Gastroesophageal sphincter (tissue), 4 donors: ENCODE measurements around the gene WNT3. TPM values are rescaled to one million over a fixed set of nuclear protein-coding genes. Genes with fewer than 3 reads are reported as not detected.

ENCODE experiments used
- ATAC-seq: fragments of 150-250 bp; one replicate; pipeline ENCODE4 v1.9.1; 2016; ENCODE audit warnings: mild to moderate bottlenecking, moderate library complexity
- H3K27ac ChIP-seq, 4 donors: fragments of 200-600 bp; sonication (generic) in 3 of 4; 1 replicate in 3 of 4; 2 replicates in 1 of 4; pipeline ENCODE4 v1.5.1; 2016 to 2019
- H3K27me3 ChIP-seq: fragments of 200-600 bp; sonication (generic); one replicate; pipeline ENCODE4 v1.5.1; 2019
- H3K36me3 ChIP-seq, 2 donors: fragments of 200-600 bp; sonication (generic); one replicate each; pipeline ENCODE4 v1.5.1; 2019; ENCODE audit warnings: control low read depth in 1 of 2
- H3K4me1 ChIP-seq, 3 donors: fragments of 200-600 bp; sonication (generic); 1 replicate in 2 of 3; 2 replicates in 1 of 3; pipeline ENCODE4 v1.5.1; 2016 to 2019; ENCODE audit warnings: control low read depth in 2 of 3
- H3K4me3 ChIP-seq, 2 donors: fragments of 200-600 bp; sonication (generic); one replicate each; pipeline ENCODE4 v1.5.1; 2019; ENCODE audit warnings: mild to moderate bottlenecking in 1 of 2, moderate library complexity in 1 of 2
- H3K9me3 ChIP-seq, 3 donors: fragments of 200-600 bp; sonication (generic); one replicate each; pipeline ENCODE4 v1.5.1; 2017 to 2019; ENCODE audit warnings: control low read depth in 2 of 3
- EP300 ChIP-seq: sonication (generic); formaldehyde crosslinking; IDR thresholded peaks from one replicate; pipeline ENCODE4 v1.6.1; 2017; ENCODE audit warnings: antibody characterized with exemption, mild to moderate bottlenecking
- POLR2A ChIP-seq, 2 donors: fragments of 450-650 bp; IDR thresholded peaks; one replicate each; pipeline ENCODE4 v1.6.1; 2017; ENCODE audit warnings: antibody characterized with exemption in 2 of 2, mild to moderate bottlenecking in 2 of 2, moderate library complexity in 1 of 2
- POLR2AphosphoS5 ChIP-seq: sonication (generic); formaldehyde crosslinking; IDR thresholded peaks from one replicate; pipeline ENCODE4 v1.6.1; 2017; ENCODE audit warnings: antibody characterized with exemption
- WGBS, 2 donors: methylation state at CpG; one replicate each; pipeline ENCODE4 v1.1.5; 2018; ENCODE audit warnings: low coverage in 1 of 2; 5-methylcytosine and 5-hydroxymethylcytosine counted together
- total RNA-seq, 4 donors: library from RNA; depleted of rRNA; stranded (reverse); fragments of >200 nt; gene quantifications; one replicate each; pipeline ENCODE4 v1.1.0, GENCODE V29; 2016
- TF ChIP-seq, protein P1 (sequence below), 4 experiments: fragments of 200-600 bp in 2 of 4; fragments of 450-650 bp in 2 of 4; sonication (generic) in 1 of 4; IDR thresholded peaks; one replicate each; pipeline ENCODE4 v1.5.1; 2017 to 2019; ENCODE audit warnings: antibody characterized with exemption in 4 of 4, mild to moderate bottlenecking in 2 of 4, moderate library complexity in 2 of 4

Gene WNT3
- total RNA-seq, 4 donors from 2014 or later, result 0.62 to 1.4 (median 0.99) TPM

DNA sequence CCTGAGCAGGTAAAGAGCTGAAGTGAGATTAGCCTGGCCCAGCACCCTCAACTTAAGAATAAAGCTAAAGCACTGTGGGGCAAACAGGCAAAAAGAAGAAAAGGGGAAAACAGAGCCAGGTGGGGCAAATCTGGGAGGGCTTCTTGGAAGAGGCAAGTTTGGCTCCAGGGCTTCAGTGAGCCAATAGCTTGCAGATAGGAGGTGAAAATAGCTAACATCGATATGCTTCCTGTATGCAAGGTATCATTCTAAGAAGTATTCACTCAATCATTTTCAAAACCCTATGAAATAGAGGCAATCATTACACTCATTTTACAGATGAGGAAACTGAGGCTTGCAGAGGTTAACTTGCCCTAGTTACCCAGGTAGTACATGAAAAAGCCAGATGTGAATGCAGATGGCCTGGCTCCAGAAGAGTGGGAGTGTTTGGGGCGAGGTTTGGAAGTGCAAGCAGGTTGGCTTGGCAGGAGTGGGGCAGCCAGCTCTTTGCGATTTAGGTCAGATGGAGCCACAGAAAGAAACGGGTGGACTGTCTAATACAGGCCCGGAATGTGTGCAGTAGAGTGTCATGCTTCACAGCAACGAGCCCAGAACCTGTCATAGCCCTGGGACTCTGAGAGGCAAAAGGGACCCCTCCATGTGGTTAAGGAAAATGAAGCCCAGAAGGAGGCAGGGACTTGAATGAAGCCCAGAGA is 5.7 kb downstream of the WNT3 start:
- TF ChIP-seq, protein P1, sequence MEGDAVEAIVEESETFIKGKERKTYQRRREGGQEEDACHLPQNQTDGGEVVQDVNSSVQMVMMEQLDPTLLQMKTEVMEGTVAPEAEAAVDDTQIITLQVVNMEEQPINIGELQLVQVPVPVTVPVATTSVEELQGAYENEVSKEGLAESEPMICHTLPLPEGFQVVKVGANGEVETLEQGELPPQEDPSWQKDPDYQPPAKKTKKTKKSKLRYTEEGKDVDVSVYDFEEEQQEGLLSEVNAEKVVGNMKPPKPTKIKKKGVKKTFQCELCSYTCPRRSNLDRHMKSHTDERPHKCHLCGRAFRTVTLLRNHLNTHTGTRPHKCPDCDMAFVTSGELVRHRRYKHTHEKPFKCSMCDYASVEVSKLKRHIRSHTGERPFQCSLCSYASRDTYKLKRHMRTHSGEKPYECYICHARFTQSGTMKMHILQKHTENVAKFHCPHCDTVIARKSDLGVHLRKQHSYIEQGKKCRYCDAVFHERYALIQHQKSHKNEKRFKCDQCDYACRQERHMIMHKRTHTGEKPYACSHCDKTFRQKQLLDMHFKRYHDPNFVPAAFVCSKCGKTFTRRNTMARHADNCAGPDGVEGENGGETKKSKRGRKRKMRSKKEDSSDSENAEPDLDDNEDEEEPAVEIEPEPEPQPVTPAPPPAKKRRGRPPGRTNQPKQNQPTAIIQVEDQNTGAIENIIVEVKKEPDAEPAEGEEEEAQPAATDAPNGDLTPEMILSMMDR (IDR thresholded peaks at IDR 0.05), result no peak
- TF ChIP-seq EP300 (no peak), POLR2AphosphoS5 (no peak), POLR2A (IDR thresholded peaks at IDR 0.05) (no peak)
- H3K4me1 ChIP-seq, result peaks cover 0 to 11% (median 0%) of the 10 kb centered on the region in 3 donors
- H3K27me3 ChIP-seq, result peaks cover 63% of the 10 kb centered on the region
- 50 to 56% methylated on average over 4 to 5 of the region's 6 CpGs for WGBS, 2 donors
- no peak overlapping the region for H3K27ac ChIP-seq
- H3K9me3 ChIP-seq, result no peaks in the 10 kb centered on the region
- ATAC-seq, result no peak
- no peak overlapping the region for H3K4me3 ChIP-seq
- no peaks in the 10 kb centered on the region for H3K36me3 ChIP-seq

DNA sequence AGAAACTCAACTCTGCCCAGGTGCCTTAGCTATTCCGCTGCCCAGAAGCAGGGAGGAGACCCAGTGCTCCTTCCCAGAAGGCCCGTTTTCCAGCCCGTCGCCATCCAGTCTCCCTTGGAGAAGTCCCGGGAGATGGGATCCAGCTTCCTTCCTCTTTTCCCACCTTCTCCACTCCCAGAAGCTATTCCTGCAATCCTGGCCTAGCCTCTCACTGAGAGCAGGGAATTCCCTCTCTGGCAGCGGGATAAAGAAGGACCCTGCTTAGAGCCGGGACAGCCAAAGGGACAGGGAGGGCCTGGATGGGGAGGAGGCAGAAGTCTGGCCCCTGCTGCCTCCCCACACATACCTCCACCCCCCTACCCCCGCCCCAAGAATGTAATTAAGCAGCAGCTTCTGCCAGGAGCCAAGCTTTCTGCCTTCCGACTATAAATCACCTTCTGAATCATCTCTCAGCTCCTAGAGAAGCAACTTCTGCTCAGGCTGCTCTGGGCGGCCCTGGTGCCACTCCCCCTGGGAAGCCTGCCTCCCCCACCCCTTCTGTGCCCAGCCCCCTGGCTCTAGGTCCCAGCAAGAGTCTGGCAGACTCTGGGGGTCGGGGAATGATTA is 6.4 kb downstream of the WNT3 start:
- 58% methylated on average over 5 of the region's 11 CpGs; no CpG with 5 or more reads in 1 of the 2 donors for WGBS, 2 donors
- Histone ChIP-seq H3K27me3 (peaks cover 57% of the 10 kb centered on the region), H3K27ac (no peak overlapping the region), H3K4me1 (peaks cover 0 to 9% (median 0%) of the 10 kb centered on the region in 3 donors), H3K4me3 (no peak overlapping the region), H3K9me3 (no peaks in the 10 kb centered on the region), H3K36me3 (no peaks in the 10 kb centered on the region)
- no peak for ATAC-seq
- TF ChIP-seq POLR2AphosphoS5 (no peak), EP300 (no peak)

- H3K9me3 ChIP-seq, result no peaks in the 10 kb centered on the region
- TF ChIP-seq POLR2A (IDR thresholded peaks at IDR 0.05) (no peak), POLR2AphosphoS5 (no peak), EP300 (no peak)
- TF ChIP-seq, protein P1 (IDR thresholded peaks at IDR 0.05), result no peak
- H3K4me1 ChIP-seq, result peaks cover 0 to 9% (median 0%) of the 10 kb centered on the region in 3 donors
- ATAC-seq, result no peak
- H3K36me3 ChIP-seq, result no peaks in the 10 kb centered on the region
- WGBS, 2 donors, result 89 to 100% methylated on average over 1 to 3 of the region's 10 CpGs
- H3K4me3 ChIP-seq, result no peak overlapping the region
- peaks cover 49% of the 10 kb centered on the region for H3K27me3 ChIP-seq
- no peak overlapping the region for H3K27ac ChIP-seq
These were observed 7.7 kb downstream of the WNT3 start for GRCh38 chr17:46810837-46811236.

DNA sequence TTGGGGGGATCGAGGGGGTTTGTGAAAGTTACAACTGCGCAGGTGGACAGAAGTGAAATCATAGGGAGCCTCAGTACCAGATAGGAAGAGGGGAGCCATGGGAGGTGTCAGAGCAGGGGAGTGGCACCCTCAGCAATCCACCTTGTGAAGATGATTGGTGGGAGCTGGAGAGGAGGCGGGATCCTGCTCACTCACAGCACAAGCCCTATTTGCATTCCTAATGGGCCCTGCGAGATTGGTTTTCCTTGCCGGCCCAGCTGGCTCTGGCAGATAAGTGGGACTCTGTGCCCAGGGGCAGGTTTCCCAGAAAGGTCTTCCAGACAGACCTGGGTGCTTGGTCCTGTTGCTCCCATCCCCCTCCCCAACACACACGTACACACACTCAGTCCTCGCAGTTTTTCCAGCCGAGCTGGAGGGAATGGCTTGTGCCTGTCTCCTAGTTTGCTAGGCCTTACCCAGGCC is 9.4 kb downstream of the WNT3 start:
- no peaks in the 10 kb centered on the region for H3K9me3 ChIP-seq
- no peaks in the 10 kb centered on the region for H3K36me3 ChIP-seq
- no peak overlapping the region for H3K27ac ChIP-seq
- H3K27me3 ChIP-seq, result peaks cover 32% of the 10 kb centered on the region
- H3K4me3 ChIP-seq, result no peak overlapping the region
- H3K4me1 ChIP-seq, result peaks cover 0 to 9% (median 0%) of the 10 kb centered on the region in 3 donors
- no peak for TF ChIP-seq POLR2A (IDR thresholded peaks at IDR 0.05)
- TF ChIP-seq, protein P1 (IDR thresholded peaks at IDR 0.05), result no peak
- no peak for TF ChIP-seq EP300
- TF ChIP-seq POLR2AphosphoS5, result no peak
- ATAC-seq, result no peak
- WGBS, 2 donors, result 69 to 100% methylated on average over 1 to 5 of the region's 8 CpGs

DNA sequence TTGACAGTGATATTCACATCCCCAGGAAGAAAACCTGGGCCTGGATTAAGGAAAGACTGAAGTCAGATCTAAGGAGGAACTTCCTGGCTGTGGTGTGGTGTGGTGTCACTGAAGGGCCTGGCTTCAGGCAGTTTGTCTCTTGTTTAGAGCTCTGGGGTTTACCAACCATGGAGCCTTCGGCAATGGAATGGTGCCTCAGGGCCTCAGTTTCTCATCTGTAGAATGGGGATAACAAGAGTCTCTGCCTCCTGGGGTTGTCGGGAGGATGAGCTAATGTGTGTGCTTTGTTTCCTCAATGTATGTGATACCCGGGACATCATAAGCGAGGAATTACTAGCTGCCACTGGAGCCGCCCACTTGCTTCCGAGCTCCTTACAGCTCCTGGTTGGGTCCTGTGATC is 12.7 kb downstream of the WNT3 start:
- H3K27me3 ChIP-seq, result peaks cover 19% of the 10 kb centered on the region
- no peak overlapping the region for H3K4me3 ChIP-seq
- 87 to 93% methylated on average over 5 to 6 of the region's 6 CpGs for WGBS, 2 donors
- H3K9me3 ChIP-seq, result no peaks in the 10 kb centered on the region
- no peak for TF ChIP-seq POLR2AphosphoS5
- TF ChIP-seq, protein P1 (IDR thresholded peaks at IDR 0.05), result no peak
- no peak for TF ChIP-seq EP300
- no peak for TF ChIP-seq POLR2A (IDR thresholded peaks at IDR 0.05)
- no peak for ATAC-seq
- no peaks in the 10 kb centered on the region for H3K4me1 ChIP-seq
- H3K27ac ChIP-seq, result no peak overlapping the region
- no peaks in the 10 kb centered on the region for H3K36me3 ChIP-seq
